GM18498 (cell line): ENCODE results near the gene TMEM108.

ENCODE experiments used
- ATAC-seq: cut with Tn5 transposase; IDR thresholded peaks from one replicate; pipeline ENCODE4 v1.9.1; 2021; ENCODE audit warnings: mild to moderate bottlenecking, moderate library complexity; ENCODE audit not compliant: unreplicated experiment

Gene TMEM108

DNA sequence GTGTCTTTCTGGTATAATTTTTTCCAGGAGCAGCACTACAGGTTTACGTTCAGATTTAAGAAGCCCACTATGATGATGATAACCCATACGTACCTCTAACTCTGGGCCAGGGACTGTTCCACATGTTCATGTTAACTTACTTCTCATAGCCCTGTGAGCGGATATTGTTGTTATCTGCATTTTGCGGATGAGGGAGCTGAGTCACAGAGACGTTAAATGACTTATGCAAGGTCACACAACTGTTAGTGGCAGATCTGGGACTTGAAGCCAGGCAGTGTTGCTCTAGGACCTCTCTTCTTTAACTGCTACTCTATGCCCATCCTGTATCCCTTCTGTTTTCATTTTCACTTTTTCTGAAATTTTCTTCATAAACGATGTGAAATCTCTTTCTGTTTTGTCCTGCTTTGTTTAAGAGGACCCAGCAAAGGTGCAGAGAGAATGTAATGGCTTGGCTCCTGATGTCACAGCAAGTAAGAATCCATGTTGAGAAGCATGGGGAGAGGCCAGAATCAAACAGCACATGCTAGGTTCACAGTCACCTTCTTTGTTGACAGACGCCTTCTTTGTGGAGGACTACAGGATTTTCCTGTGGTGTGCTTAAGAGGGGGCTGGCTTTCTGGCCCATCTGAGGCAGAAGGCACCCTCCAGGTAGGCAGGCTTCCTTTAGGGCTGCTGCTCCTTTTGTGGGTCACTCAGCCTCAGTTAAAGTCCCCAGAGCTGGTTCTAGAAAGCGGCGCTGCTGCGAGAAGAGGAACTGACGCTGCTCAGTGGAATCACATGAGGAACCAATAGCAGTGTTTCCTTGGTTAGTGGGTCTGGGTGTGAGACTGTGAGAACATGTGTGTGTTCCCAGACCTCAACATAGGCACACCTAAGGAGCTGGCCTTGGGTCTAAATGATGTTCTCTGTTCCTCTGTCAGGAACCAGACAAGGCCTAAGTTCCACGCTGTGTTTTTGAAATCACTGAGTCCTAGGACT, 121.6 kb downstream of the TMEM108 start:
- peak; percentile 58 for ATAC-seq

DNA sequence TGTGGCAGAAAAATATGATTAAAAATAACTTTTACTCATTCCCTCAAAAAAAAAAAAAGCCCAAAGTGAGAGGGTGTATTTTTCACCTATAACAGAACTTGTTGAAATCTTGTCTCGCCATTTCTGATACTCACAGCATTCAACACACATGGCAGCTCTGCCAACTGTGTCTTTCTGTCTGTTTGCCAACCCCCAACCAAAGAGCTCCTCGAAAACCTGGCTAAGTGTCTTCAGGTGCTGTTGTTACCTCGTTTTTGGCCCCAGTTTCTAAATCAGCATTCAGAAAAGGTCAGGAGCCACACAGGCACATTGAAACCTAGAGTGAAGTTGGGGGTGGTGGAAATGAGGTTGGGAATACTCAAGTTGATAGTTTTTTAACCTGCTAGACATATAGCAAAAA, 123.5 kb downstream of the TMEM108 start:
- ATAC-seq, result no peak

- ATAC-seq, result no peak
These were observed 124.1 kb downstream of the TMEM108 start for GRCh38 chr3:133162265-133162664.

DNA sequence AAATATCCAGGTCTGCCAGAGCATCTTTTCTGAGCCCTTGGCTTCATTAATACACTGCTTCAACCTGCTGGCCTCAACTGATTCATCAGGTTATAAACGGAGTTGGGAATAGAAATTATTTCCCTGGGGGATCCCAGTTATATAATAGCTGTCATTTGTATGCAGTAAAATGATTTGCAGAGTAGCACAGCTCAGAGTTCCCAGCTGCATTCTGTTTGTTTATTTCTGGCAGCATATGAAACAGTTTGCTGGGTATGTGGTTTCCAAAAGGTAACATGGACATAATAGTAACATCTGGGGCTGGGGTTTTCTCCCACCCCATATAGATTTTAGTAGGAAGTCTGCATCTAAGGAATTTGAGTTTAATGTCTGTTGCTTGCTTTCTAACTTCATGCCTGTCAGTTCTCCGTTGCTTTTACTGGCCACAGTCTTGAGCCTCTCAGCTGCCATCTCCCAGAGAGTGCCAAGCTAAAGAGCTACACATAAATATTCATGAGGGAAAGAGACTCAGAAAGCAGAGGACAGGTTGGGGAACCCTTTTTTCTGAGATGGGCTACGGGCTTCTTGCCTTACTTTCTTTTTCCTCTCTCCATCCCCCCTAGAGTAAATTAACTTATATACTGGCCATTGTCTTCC, 124.6 kb downstream of the TMEM108 start:
- ATAC-seq, result no peak

- no peak for ATAC-seq
These were observed 129.3 kb downstream of the TMEM108 start for GRCh38 chr3:133167340-133168024.

DNA sequence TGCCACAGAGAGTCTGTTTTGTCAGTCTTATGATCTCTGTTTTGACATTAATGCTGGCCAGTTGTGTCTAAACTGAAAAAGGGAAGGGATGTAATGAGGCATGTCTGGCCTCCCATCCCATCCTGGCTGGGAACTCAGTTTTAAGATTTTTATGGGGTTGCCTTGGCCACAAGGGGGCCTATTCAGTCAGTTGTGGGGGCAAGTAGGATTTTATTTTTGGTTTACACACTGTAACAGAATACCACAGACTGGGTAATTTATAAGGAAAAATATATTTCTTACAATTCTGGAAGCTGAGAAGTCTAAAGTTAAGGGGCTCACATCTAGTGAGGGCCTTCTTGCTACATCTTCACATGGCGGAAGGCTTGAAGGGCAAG, 129.8 kb downstream of the TMEM108 start:
- no peak for ATAC-seq

GRCh38 chr3:133169331-133170068, 131.3 kb downstream of the TMEM108 start:
- no peak for ATAC-seq

GRCh38 chr3:133171831-133172230, 133.6 kb downstream of the TMEM108 start:
- no peak for ATAC-seq

- no peak for ATAC-seq
These were observed 143.4 kb downstream of the TMEM108 start for GRCh38 chr3:133181392-133182150.

- ATAC-seq, result no peak
These were observed 149.7 kb downstream of the TMEM108 start for GRCh38 chr3:133187870-133188379.

DNA sequence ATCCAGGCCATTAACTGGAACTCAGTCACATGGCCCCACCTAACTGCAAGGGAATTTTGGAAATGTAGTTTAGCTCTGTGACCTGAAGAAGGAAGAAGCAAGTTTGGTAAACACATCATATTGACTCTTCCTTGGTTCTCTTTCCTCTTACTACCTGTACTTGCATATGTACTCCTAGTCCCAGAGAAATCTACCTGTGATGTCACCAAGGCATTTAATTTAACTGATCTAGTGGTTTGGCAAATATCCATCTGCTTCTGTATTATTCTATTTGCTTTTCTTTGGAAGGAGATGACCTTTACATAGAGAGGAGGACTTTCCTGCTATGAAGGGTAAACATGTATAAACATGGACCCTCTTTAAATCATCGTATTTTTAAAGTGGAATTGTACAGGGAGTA, 150.8 kb downstream of the TMEM108 start:
- no peak for ATAC-seq

DNA sequence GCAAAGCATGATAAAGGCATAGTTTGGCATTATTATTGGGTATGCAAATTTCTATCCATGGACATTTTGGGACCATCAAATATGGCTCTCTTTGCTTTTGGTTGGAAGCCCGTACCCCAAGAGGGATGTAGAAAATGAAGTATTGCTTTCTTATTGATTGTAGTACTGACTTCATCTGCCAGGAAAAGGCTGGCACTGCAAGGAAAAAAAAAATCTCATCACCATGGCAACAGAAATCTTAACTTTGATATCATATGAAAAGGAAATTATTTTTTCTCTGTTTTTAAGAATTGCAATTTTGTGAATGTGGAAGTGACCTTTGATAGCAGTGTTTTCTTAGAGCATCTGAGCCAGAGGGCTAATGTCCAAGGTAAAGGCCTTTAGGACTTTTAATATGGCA, 151.7 kb downstream of the TMEM108 start:
- ATAC-seq, result no peak

DNA sequence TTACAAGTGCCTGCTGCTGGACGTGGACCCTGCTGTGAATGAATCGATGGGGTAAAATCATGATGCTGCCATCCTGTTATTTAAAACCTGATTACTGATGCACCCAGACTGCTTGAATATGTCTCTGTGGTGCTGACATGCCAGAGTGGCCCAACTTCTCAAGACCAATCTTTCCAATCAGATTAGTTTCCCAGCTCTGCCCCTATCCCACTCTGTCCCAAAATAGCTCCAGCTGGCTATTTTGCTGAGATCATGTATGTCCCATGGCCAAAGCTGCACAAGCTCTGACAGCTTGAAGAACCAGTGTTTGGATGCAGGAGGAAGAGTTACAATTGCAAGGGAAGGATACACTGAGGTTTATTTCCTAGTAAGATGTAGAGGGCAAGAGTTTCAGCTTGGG, 153.6 kb downstream of the TMEM108 start:
- no peak for ATAC-seq

- no peak for ATAC-seq
These were observed 154.3 kb downstream of the TMEM108 start for GRCh38 chr3:133192363-133192945.

DNA sequence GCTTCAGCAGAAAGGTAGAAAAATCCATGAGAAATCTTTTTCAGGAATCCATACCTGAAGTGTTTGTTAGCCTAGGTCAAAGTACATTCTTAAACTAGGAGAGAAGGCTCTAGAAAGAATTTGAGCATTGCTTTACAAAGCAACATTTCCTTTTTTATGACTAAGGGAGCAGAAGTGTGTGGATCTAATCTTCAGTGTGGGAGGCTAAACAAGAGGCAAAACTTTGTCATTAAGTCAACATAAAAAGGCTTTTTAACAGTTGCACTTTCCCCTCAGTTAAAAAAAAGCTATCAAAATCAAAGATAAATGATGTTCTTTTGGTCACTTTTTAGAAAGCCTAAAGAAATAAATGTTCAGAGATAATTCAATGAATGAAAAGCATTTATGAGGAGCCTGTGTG, 154.8 kb downstream of the TMEM108 start:
- ATAC-seq, result no peak

GRCh38 chr3:133196527-133196926, 158.3 kb downstream of the TMEM108 start:
- no peak for ATAC-seq

DNA sequence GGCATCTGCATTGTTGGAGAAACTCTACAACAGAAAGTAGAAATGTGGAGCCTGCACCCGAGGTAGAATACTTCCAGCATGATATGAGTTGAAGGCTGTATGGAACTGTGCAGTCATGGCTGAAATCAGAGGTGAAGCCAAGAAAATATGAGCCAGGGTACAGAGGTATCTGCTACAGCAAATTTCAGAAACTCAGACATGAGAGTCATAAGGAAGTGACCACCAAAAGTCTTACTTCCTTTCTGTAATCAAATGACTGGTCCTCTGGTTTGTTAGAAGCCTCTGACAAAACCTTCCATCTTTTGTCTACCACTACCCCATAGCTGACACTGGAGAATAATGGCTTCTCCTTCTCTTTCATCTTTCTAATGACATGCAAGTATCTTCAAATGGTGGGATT, 159.4 kb downstream of the TMEM108 start:
- ATAC-seq, result no peak

- no peak for ATAC-seq
These were observed 168.7 kb downstream of the TMEM108 start for GRCh38 chr3:133206921-133207320.

DNA sequence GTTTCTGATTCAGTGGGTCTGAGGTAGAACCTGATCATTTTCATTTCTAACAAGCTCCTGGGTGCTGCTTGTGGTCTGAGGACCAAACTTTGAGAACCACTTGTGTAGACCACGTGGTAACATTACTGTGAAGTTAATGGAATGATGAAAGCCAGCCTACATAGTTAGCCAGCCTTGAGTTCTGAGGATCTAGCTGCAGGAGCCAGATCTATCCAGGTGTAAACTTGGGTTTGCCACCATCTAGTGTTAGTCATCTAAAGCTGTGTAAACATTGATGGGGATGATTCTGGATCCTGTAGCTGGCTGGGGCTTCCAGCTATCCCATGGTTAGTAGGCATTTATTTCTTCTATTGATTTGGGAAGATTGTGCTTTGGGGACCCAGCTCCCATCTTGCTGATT, 170.0 kb downstream of the TMEM108 start:
- no peak for ATAC-seq
